AG04449 (cell line): ENCODE measurements around the gene HEMK1.

Experiments
- CTCF ChIA-PET: fragments of 350-600 bp; formaldehyde crosslinking; extraction: SDS; loops from one replicate; lab custom pipeline; 2021; ENCODE audit warnings: antibody characterized with exemption; lab: Yijun Ruan, JAX
- POLR2A ChIA-PET: fragments of 400-600, 350-600 bp; formaldehyde crosslinking; extraction: SDS; loops from one replicate; lab custom pipeline; 2020; ENCODE audit warnings: antibody characterized with exemption, inconsistent platforms; lab: Yijun Ruan, JAX
- DNase-seq: peaks from one replicate; pipeline ENCODE4 v3.0.0-alpha.2; 2010; ENCODE audit warnings: low read depth, low spot score
- H3K4me3 ChIP-seq: 2 replicates; pipeline ENCODE4 v1.5.1; 2011; ENCODE audit warnings: low read depth, mild to moderate bottlenecking, control low read depth, low read length
- TF ChIP-seq, protein P1 (sequence below): IDR thresholded peaks from one replicate; pipeline ENCODE4 v1.5.1; 2011; ENCODE audit warnings: mild to moderate bottlenecking, moderate library complexity, low read length, control low read depth, inconsistent platforms; ENCODE audit not compliant: insufficient read depth; ENCODE audit errors: missing control alignments

HEMK1 gene

DNA sequence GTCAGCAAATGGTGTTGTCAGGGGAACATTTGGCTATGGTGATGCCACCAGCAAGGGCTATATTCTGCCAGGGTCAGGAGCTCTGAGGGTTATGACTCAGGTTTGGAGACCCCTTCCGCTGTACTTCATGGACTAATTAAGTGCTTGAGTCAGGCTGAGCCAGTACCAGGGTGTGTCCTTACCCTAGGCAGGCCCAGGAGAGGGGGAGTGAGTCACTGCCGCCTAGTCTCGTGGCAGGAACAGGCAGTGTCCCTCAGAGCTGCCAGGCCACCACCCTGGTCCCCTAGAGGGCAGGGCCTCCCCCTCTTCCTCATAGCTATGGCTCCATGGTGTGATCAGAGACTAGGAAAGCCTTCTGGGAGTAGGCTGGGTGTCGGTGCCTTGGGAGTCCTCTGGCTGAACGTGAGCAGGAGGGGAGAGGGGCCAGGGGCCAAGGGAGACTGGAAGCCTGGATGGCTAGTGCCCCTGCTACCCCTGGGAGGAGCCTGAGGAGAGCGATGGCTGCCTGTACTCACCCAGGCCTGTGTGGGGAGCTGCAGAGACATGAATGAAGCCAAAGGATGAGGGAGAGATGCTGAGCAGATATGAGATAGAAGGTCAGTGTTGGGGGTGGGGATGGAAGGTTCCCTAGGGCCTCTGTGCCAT, 58.2 kb downstream of the HEMK1 start:
- ChIA-PET POLR2A (interaction anchor here (1.5 kb wide), 1 partner anchor 11 kb away, joined by 5 read pairs; no protein-coding TSS in a partner anchor), CTCF (interaction anchor here (0.8 to 8.5 kb wide), 9 partner anchors 11 to 762 kb away, joined by 3 to 108 read pairs (median 4); partner anchors contain the start of genes CISH and MAPKAPK3)
- H3K4me3 ChIP-seq, result no peak overlapping the region
- no peak for DNase-seq
- TF ChIP-seq, protein P1, sequence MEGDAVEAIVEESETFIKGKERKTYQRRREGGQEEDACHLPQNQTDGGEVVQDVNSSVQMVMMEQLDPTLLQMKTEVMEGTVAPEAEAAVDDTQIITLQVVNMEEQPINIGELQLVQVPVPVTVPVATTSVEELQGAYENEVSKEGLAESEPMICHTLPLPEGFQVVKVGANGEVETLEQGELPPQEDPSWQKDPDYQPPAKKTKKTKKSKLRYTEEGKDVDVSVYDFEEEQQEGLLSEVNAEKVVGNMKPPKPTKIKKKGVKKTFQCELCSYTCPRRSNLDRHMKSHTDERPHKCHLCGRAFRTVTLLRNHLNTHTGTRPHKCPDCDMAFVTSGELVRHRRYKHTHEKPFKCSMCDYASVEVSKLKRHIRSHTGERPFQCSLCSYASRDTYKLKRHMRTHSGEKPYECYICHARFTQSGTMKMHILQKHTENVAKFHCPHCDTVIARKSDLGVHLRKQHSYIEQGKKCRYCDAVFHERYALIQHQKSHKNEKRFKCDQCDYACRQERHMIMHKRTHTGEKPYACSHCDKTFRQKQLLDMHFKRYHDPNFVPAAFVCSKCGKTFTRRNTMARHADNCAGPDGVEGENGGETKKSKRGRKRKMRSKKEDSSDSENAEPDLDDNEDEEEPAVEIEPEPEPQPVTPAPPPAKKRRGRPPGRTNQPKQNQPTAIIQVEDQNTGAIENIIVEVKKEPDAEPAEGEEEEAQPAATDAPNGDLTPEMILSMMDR, result peak; percentile 55

DNA sequence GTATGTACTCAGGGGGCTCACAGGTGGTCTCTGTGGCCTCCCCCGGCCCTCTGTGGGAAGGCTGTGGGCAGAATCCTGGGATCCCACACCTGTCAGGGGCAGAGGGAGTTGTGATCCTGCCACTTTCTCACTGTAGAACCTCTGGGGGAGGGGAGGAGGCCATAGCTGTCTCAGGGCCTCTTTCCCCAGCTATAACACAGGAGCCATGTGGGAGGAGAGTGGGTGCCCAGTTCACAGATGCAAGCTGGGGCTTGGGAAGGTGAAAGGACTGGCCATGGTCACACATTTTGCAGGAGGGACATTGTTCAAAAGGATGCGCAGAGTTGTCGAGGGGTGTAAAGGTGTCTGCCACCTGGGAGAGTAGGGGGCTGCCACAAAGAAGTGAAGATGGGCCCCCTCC, 59.3 kb downstream of the HEMK1 start:
- TF ChIP-seq, protein P1, result no peak
- DNase-seq, result no peak
- CTCF ChIA-PET, result interaction anchor here (0.8 to 8.5 kb wide), 7 partner anchors 9 to 473 kb away, joined by 3 to 108 read pairs (median 4); partner anchors contain the start of genes CISH and MAPKAPK3
- POLR2A ChIA-PET, result no interaction called here
- no peak overlapping the region for H3K4me3 ChIP-seq

DNA sequence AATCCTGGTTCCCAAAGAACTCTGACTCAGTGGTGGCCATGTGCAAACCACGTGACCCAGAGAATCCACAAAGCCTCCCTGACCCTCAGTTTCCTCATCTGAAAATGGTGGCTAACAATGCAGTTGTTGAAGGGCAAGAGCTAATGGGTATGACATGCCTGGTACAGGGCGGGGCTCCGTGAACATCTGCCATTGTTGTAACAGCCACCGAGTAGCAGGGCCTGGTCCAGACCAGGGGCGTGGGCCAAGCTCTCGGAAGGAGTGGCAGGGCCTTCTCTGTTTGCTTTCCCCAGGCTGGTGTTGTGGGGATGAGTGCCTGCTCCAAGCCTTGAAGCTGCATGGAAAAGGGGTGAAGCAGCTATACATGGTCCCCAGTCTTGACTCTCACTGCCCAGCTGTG, 61.1 kb downstream of the HEMK1 start:
- TF ChIP-seq, protein P1, result no peak
- POLR2A ChIA-PET, result no interaction called here
- H3K4me3 ChIP-seq, result no peak overlapping the region
- no peak for DNase-seq
- CTCF ChIA-PET, result interaction anchor here (0.6 to 8.5 kb wide), 3 partner anchors 14 to 42 kb away, joined by 3 to 108 read pairs (median 3); partner anchors contain the start of genes CISH and MAPKAPK3

DNA sequence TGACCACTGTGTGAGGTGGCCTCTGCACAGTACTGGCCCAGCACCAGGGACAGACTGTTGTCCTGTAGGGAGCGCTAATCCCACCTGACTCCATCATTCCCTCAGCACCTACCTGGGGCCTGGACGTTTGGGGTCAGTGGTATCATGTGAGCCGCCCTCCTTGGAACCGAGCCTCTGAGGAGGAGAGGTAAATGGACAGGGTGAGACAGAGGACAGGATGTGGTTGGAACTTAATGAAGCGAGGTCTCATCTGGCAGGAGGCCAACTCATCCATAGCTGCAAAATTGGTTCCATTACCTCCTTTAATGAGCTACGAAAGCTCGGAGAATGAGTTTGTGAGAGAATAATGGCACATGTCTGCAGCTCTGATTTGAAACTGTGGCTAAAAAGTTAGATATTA, 61.6 kb downstream of the HEMK1 start:
- TF ChIP-seq, protein P1, result no peak
- no peak for DNase-seq
- H3K4me3 ChIP-seq, result no peak overlapping the region
- POLR2A ChIA-PET, result no interaction called here
- CTCF ChIA-PET, result interaction anchor here (0.6 to 8.5 kb wide), 5 partner anchors 15 to 759 kb away, joined by 3 to 108 read pairs (median 3); partner anchors contain the start of genes CISH and MAPKAPK3

DNA sequence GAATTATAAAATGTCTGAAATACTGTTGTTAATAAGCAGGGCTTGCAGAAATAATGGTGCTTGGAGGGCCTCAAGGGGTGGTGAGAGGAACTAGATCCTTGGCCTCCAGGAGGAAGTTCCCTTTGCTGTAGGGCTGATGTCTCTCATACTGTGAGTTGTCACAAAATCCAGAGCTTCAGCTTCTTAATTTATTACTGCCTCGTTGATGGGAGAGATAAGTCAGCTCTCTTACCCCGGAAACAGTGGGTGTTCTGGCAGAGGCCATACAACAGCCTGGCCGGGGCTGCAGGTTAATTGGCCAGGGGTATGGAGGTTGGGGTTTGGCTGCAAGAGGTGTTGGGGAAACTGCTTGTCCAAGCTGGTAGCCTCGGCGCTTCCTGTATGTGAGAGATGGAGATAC, 63.1 kb downstream of the HEMK1 start:
- TF ChIP-seq, protein P1, result no peak
- H3K4me3 ChIP-seq, result no peak overlapping the region
- no peak for DNase-seq
- ChIA-PET CTCF (interaction anchor here (1.5 to 8.5 kb wide), 2 partner anchors 17 to 757 kb away, joined by 3 to 108 read pairs; partner anchors contain the start of genes CISH and MAPKAPK3), POLR2A (no interaction called here)

DNA sequence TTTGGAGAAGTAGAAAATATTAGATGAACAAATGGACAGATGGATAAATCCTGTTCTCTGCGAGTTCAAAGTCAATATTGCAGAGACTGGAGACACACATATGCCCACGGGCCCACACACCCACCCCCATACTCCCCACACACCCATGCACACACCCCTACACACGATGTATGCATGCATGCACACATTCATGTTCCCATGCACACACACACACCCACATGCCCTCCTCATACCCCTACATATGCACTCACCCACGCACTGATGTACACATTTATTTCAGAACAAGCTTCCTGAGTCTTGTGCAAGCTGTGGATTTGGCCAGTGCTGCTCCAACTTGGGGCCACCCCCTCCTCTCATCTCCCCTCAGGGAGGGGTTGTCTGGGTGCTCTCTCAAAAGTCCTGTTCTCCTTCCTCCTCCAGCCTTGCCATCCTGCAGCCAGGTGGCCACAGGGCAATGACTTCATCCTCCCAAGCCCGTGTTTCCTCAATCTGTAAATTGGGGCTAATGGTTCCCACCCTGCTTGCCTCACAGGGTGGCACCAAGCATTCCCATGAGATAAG, 64.0 kb downstream of the HEMK1 start:
- no peak overlapping the region for H3K4me3 ChIP-seq
- DNase-seq, result no peak
- CTCF ChIA-PET, result interaction anchor here (8.5 kb wide), 1 partner anchor 17 kb away, joined by 108 read pairs; the partner anchor contains the start of genes CISH and MAPKAPK3
- TF ChIP-seq, protein P1, result no peak
- POLR2A ChIA-PET, result no interaction called here
